H54 (cell line): ENCODE results near the gene SPIB.

ENCODE experiments used
- DNase-seq: peaks from one replicate; pipeline ENCODE4 v3.0.0; 2011; ENCODE audit warnings: low spot score, mixed read lengths; ENCODE audit not compliant: insufficient read length
- FAIRE-seq: peaks from 3 replicates; lab custom pipeline; 2011; peaks lifted over from hg19 to GRCh38; lab: Jason Lieb, UNC
- POLR2A ChIP-seq: IDR thresholded peaks from 2 replicates; pipeline ENCODE4 v1.6.1; 2011; ENCODE audit warnings: low read depth, mild to moderate bottlenecking, low read length

Gene SPIB

DNA sequence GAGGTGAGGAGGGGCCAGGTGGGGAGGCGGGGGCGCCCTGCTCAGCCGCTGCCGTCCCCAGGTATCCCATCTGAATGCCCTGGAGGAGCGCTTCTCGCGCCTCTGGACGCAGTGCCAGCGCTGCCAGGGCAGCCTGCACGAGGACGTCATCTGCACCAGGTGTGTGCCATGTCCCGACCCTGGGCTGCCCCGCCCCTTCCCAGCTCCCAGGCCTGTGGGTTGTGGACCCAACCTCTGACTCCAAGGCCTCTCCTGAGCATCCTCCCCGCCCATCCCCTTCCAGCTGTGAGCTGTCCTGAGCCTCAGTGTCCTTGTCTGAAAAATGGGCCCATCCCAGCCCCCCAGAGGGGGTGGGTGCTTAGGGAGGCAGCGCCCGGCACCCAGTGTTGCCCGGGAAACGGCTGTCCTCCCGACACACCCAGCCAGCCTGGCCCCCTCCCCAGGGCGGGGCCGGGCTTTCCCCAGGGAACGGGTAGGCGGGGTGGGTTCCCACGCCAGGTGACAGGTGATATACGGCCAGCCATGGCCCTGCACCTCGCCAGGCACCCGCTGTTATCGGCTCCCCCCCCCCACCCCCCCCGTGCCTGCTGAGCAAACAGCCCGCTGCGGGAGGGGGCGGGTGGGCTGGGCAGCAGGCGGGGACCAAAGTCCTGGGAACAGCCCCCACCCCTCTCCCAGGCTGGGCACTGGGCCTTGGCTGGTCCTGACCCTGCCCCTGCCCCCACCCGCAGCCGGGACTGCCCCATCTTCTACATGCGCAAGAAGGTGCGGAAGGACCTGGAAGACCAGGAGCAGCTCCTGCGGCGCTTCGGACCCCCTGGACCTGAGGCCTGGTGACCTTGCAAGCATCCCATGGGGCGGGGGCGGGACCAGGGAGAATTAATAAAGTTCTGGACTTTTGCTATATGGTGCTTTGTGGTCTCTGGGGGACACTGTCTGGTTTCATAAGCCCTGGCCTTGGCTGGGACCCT lies 1.3 kb upstream of the SPIB start:
- FAIRE-seq (no peak), DNase-seq (no peak)
- TF ChIP-seq POLR2A = no peak

DNA sequence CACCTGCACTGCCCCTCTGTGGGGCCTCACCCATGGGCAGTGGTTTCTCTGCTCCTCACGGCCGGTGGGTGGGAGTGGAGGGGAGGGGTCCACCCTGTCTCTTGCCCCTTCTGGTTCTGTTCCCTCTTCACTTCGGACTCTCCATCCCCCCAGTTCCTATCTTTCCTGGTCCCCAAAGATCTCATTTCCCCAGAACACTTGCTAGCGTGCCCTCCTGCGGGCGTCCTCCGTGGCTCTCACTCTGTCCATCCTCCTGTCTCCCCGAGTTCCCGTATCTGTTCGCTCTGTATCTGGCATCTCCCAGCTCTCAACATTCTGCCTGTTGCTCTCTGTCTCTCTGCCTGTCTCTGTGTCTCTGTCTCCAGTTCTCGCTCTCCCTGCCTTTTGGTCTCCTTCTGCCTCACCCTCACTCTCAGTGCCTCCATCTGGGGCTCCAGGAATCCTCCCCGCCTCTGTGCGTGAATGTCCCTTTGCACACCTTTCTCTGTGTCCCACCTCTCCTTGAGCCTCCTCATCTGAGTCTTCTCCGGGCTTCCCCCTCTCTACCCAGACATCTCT lies 363 bp downstream of the SPIB start:
- no peak for DNase-seq
- FAIRE-seq = no peak
- no peak for TF ChIP-seq POLR2A

DNA sequence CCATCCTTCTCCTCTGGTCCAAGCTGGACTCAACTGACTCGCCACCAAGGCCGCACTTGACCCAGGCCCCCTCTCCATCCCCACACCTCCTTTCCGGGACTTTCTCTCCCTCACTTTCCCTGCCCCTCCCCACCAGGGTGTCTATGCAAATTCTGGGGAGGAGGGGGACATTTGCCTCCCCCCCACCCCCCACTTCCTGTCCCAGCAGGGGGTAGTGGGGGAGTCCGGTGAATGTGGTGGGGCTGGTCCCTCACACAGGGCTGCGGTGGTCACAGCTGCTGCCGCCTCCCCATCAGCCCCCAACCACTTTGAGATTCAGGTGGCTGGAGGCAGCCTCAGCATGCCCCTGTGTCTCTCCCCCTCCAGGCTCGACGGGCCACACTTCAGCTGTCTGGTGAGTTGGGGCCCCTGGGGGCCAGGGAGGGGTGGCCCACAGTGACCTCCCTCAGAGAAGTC lies 870 bp downstream of the SPIB start:
- DNase-seq = no peak
- TF ChIP-seq POLR2A = no peak
- no peak for FAIRE-seq

DNA sequence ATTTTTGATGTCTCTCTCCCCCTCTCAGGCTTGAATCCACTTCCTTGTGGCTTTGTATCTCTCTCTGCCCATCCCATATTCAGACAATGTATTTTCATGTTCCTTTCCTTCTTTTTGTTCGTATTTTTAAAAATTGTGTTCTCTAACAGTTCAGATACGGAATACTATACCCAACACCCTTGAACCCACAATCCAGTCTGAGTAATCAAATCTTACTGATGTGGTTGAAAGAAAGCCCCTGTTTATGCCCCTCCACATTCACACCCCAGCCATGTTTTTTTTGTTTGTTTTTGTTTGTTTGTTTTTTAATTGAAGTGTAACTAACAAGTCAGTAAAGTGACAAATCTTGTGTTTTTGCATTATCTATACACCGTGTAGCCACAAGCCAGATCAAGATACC lies 1.4 kb downstream of the SPIB start:
- DNase-seq (no peak), FAIRE-seq (no peak)
- no peak for TF ChIP-seq POLR2A

DNA sequence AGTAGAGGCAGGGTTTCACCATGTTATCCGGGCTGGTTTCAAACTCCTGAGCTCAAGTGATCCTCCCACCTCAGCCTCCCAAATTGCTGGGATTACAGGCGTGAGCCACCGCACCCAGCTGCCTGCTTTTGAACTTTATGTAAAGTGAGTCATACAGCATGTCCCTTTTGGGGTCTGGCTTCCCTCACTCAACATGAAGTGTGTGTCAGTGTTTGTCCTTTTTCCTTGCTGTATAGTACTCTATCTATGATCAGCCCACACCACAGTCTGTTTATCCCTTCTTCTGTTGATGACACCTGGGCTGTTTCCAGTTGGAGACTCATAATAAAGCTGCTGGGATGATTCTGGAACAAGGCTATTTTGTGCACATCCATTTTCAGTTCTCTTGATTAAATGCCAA lies 2.1 kb downstream of the SPIB start:
- DNase-seq = no peak
- no peak for FAIRE-seq
- no peak for TF ChIP-seq POLR2A

DNA sequence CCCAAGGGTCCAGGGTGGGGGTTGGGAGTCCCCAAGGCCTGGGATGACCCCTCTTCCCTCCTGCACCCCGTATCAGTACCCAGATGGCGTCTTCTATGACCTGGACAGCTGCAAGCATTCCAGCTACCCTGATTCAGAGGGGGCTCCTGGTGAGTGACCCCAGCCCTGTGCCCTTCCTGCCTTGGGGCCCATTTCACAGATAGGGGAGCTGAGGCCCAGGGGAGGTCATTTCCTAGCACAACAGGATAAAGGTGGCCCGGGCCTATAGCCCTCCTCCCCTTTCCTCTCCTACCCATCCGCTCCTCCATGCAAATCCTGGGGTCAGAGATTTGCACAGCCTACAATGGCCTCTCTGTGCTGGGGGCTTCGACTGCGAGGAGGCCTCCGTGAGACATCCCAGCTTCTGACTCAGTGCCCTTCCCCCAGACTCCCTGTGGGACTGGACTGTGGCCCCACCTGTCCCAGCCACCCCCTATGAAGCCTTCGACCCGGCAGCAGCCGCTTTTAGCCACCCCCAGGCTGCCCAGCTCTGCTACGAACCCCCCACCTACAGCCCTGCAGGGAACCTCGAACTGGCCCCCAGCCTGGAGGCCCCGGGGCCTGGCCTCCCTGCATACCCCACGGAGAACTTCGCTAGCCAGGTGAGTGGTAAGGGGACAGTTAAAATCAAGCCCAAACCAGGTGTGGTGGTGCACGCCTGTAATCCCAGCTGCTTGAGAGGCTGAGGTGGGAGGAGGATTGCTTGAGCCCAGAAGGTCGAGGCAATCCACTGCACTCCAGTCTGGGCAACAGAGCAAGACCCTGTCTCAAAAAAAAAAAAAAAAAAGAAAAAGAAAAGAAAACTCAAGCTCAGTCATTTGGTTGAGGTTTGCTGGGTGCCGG lies 3.9 kb downstream of the SPIB start:
- no peak for DNase-seq
- TF ChIP-seq POLR2A = no peak
- FAIRE-seq = no peak

DNA sequence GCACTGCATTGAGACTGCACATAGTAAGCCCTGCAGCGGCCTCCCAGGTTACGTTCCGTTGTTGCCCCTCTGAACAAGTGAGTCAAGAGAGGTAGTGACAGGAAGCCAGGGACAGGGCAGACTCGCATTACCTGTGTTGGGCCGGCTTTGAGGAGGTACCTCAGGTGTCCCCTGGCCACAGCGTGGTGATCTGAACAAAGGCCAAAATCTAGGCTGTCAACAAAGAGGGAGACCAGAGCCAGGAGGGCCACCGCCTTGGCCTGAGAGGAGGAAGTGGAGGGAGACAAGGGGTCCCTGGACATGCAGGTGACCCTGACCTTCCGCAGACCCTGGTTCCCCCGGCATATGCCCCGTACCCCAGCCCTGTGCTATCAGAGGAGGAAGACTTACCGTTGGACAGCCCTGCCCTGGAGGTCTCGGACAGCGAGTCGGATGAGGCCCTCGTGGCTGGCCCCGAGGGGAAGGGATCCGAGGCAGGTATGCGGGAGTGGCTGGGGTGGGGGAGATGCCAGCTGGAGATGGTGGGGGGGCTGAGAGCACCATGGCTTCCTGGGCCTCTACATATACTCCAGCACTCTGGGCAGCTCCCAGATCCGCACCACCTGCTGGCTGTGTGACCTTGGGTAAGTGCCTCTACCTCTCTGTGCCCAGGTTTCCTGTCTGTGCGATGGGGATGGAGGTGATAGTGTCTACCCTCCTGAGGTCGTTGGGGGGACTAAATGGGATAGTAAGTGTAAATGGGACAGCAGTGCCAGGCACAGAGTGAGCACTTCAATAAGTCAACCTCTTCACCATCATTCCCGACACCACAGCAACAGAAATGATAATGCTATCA lies 4.8 kb downstream of the SPIB start:
- no peak for FAIRE-seq
- TF ChIP-seq POLR2A = no peak
- DNase-seq = no peak

DNA sequence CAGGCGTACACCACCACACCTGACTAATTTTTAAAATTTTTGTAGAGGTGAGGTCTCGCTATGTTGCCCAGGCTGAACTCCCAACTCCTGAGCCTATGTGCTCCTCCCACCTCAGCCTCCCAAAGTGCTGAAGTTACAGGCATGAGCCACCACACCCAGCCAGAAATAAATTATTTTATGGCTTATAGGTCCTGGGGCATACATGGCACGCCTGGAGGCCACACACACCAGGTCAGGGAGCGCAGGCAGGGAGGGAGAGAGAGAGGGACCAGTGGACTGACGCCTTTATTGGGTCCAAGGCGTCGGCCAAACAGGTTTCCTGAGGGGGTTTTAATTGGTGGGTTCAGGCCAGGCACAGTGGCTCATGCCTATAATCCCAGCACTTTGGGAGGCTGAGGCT lies 6.8 kb downstream of the SPIB start:
- no peak for TF ChIP-seq POLR2A
- DNase-seq (no peak), FAIRE-seq (no peak)

DNA sequence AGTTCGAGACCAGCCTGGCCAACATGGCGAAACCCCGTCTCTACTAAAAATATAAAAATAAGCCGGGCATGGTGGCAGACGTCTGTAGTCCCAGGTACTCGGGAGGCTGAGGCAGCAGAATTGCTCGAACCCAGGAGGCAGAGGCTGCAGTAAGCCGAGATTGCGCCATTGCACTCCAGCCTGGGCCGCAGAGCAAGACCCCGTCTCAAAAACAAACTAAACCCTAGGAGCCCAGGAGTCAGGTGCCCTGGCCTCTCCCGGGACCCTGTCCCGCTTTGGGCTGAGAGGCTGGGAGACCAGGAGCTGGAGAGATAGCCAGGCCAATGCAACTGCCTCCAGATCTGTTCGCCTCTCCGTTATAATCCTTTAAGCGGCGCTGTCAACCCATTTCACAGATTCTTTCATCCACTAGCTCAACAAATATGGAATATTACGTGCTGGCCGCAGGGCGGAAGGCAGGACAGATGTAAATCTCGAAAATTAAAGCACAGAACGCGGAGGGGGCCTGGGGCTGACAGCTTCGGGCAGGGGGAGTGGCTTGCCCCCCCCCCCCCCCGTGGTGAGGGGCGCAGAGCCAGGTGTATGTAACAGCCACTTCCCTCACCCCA lies 8.7 kb downstream of the SPIB start:
- FAIRE-seq = no peak
- no peak for TF ChIP-seq POLR2A

DNA sequence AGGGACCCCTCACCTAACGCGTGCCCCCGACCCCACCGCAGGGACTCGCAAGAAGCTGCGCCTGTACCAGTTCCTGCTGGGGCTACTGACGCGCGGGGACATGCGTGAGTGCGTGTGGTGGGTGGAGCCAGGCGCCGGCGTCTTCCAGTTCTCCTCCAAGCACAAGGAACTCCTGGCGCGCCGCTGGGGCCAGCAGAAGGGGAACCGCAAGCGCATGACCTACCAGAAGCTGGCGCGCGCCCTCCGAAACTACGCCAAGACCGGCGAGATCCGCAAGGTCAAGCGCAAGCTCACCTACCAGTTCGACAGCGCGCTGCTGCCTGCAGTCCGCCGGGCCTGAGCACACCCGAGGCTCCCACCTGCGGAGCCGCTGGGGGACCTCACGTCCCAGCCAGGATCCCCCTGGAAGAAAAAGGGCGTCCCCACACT lies 9.3 kb downstream of the SPIB start:
- DNase-seq = no peak
- FAIRE-seq = no peak
- no peak for TF ChIP-seq POLR2A

More for the DNA sequence above, 8.7 kb downstream of the SPIB start:
- no peak for DNase-seq

DNA sequence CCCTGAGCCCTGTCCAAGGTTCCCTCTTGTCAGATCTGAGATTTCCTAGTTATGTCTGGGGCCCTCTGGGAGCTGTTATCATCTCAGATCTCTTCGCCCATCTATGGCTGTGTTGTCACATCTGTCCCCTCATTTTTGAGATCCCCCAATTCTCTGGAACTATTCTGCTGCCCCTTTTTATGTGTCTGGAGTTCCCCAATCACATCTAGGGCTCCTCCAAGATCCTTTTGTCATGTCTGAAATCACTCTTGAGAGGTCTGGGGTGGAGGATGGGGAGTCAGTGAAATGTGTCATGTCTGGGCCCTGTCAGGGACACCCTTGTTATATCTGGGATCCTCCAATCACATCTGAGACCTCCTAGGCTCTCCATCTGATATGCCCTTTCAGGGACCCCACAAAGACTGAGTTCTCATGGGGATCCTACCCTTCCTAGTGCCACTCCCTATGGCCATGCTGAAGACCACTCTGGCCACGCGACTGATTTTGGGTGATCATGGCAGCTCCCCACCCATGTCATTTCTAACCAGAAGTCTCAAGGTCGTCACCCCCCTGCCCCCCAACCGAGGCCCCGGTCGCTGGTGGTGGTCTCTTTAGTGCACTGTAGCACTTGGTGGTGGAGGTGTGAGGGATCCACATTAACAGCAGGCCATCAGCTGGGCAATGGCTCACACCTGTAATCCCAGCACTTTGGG lies 10.2 kb downstream of the SPIB start:
- TF ChIP-seq POLR2A = no peak
- FAIRE-seq (no peak), DNase-seq (no peak)

DNA sequence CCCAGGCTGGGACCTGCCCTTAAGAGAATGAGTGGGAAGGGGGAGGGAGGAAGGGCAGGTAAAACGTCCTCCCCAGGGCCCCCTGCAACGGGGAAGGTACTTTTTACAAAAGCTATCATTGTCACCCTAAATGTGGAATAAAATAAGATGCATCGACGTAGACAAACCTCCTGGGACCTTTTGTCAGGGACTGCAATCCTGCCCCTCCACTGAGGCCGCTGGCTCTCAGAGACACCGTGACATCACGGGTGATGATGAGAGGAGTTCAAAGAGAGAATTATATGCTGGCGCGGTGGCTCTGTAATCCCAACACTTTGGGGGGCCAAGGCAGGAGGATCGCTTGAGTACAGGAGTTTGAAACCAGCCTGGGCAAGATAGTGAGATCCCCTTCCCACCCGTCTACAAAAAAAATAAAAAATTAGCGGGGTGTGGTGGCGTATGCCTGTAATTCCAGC lies 12.2 kb downstream of the SPIB start:
- no peak for TF ChIP-seq POLR2A
- FAIRE-seq (no peak), DNase-seq (no peak)
